WTC11 (cell line): Measurements from ENCODE around the gene ARHGAP4. TPM values are rescaled to one million over a fixed set of nuclear protein-coding genes. Genes with fewer than 3 reads are reported as not detected.
A peak's percentile ranks its signal among the peaks of the same experiment; 100 is the strongest.

Source experiments
- CREM ChIP-seq: sonication (generic); formaldehyde crosslinking; IDR thresholded peaks from 2 replicates; pipeline ENCODE4 v1.8.1; 2022; ENCODE audit warnings: mild to moderate bottlenecking, missing genetic modification reagents, moderate library complexity
- FOXP1 ChIP-seq: sonication (generic); formaldehyde crosslinking; IDR thresholded peaks from 2 replicates; pipeline ENCODE4 v1.8.0; 2022; ENCODE audit warnings: missing genetic modification reagents, mild to moderate bottlenecking, moderate library complexity, borderline replicate concordance
- HMGA2 ChIP-seq: fragments of 250-450 bp; sonication (Bioruptor Pico); IDR thresholded peaks from 2 replicates; pipeline ENCODE4 v1.4.0; 2021; ENCODE audit warnings: mild to moderate bottlenecking, moderate library complexity
- KAT7 ChIP-seq: sonication (generic); formaldehyde crosslinking; IDR thresholded peaks from 2 replicates; pipeline ENCODE4 v1.8.1; 2023; ENCODE audit warnings: missing genetic modification reagents, mild to moderate bottlenecking, borderline replicate concordance
- MYBL2 ChIP-seq: sonication (generic); formaldehyde crosslinking; IDR thresholded peaks from 2 replicates; pipeline ENCODE4 v1.8.1; 2023; ENCODE audit warnings: mild to moderate bottlenecking, moderate library complexity, missing genetic modification reagents
- NFATC4 ChIP-seq: fragments of 250-450 bp; sonication (Bioruptor Pico); IDR thresholded peaks from 2 replicates; pipeline ENCODE4 v1.9.0; 2021; ENCODE audit warnings: mild to moderate bottlenecking
- NFE2L1 ChIP-seq: sonication (generic); formaldehyde crosslinking; IDR thresholded peaks from 2 replicates; pipeline ENCODE4 v1.8.1; 2023; ENCODE audit warnings: missing genetic modification reagents
- RORB ChIP-seq: fragments of 250-450 bp; sonication (Bioruptor Pico); IDR thresholded peaks from 2 replicates; pipeline ENCODE4 v1.9.0; 2021; ENCODE audit warnings: mild to moderate bottlenecking
- STAT6 ChIP-seq: sonication (generic); formaldehyde crosslinking; conservative IDR thresholded peaks from 2 replicates; pipeline ENCODE4 v1.8.1; 2023; ENCODE audit warnings: mild to moderate bottlenecking, low read depth, missing genetic modification reagents, moderate library complexity
- TCF7 ChIP-seq: sonication (generic); formaldehyde crosslinking; IDR thresholded peaks from 2 replicates; pipeline ENCODE4 v1.8.0; 2022; ENCODE audit warnings: mild to moderate bottlenecking, low read depth, missing genetic modification reagents, moderate library complexity
- ZNF423 ChIP-seq: fragments of 250-450 bp; sonication (Bioruptor Pico); IDR thresholded peaks from 2 replicates; pipeline ENCODE4 v2.1.2; 2022; ENCODE audit warnings: mild to moderate bottlenecking, moderate library complexity
- ZNF512 ChIP-seq: sonication (generic); formaldehyde crosslinking; IDR thresholded peaks from 2 replicates; pipeline ENCODE4 v1.8.1; 2022; ENCODE audit warnings: missing genetic modification reagents, borderline replicate concordance
- ZNF671 ChIP-seq: fragments of 250-450 bp; sonication (Bioruptor Pico); IDR thresholded peaks from 2 replicates; pipeline ENCODE4 v1.8.0; 2021; ENCODE audit warnings: mild to moderate bottlenecking
- total RNA-seq: library from RNA; stranded (reverse); gene quantifications from 3 replicates; pipeline ENCODE4 v1.2.3, GENCODE V29; 2021
- TF ChIP-seq, protein P1 (sequence below): sonication (generic); formaldehyde crosslinking; IDR thresholded peaks from 2 replicates; pipeline ENCODE4 v1.8.0; 2023; ENCODE audit warnings: mild to moderate bottlenecking, missing genetic modification reagents
- TF ChIP-seq, protein P2 (sequence below): sonication (generic); formaldehyde crosslinking; IDR thresholded peaks from 2 replicates; pipeline ENCODE4 v1.8.0; 2023; ENCODE audit warnings: missing genetic modification reagents, mild to moderate bottlenecking, borderline replicate concordance

Gene ARHGAP4
- total RNA-seq, 1 experiment from 2014 or later: 52.1 TPM

GRCh38 chrX:153875391-153876111 is 50.5 kb downstream of the ARHGAP4 start (continued):
- TF ChIP-seq TCF7 (CRISPR knock-in tag) (peak; percentile 98), STAT6 (CRISPR knock-in tag) (peak; percentile 93; the same call in 1 of the 2 replicates), CREM (CRISPR knock-in tag) (peak; percentile 96), MYBL2 (CRISPR knock-in tag) (peak; percentile 99), NFE2L1 (CRISPR knock-in tag) (peak; percentile 100), ZNF512 (CRISPR knock-in tag) (peak; percentile 98), ZNF671 (CRISPR knock-in tag) (no peak), KAT7 (CRISPR knock-in tag) (peak; percentile 99), RORB (CRISPR knock-in tag) (no peak), NFATC4 (CRISPR knock-in tag) (no peak), HMGA2 (no peak), ZNF423 (CRISPR knock-in tag) (no peak), FOXP1 (CRISPR knock-in tag) (peak; percentile 100)
- TF ChIP-seq, protein P1, sequence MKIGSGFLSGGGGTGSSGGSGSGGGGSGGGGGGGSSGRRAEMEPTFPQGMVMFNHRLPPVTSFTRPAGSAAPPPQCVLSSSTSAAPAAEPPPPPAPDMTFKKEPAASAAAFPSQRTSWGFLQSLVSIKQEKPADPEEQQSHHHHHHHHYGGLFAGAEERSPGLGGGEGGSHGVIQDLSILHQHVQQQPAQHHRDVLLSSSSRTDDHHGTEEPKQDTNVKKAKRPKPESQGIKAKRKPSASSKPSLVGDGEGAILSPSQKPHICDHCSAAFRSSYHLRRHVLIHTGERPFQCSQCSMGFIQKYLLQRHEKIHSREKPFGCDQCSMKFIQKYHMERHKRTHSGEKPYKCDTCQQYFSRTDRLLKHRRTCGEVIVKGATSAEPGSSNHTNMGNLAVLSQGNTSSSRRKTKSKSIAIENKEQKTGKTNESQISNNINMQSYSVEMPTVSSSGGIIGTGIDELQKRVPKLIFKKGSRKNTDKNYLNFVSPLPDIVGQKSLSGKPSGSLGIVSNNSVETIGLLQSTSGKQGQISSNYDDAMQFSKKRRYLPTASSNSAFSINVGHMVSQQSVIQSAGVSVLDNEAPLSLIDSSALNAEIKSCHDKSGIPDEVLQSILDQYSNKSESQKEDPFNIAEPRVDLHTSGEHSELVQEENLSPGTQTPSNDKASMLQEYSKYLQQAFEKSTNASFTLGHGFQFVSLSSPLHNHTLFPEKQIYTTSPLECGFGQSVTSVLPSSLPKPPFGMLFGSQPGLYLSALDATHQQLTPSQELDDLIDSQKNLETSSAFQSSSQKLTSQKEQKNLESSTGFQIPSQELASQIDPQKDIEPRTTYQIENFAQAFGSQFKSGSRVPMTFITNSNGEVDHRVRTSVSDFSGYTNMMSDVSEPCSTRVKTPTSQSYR: peak; percentile 99
- TF ChIP-seq, protein P2, sequence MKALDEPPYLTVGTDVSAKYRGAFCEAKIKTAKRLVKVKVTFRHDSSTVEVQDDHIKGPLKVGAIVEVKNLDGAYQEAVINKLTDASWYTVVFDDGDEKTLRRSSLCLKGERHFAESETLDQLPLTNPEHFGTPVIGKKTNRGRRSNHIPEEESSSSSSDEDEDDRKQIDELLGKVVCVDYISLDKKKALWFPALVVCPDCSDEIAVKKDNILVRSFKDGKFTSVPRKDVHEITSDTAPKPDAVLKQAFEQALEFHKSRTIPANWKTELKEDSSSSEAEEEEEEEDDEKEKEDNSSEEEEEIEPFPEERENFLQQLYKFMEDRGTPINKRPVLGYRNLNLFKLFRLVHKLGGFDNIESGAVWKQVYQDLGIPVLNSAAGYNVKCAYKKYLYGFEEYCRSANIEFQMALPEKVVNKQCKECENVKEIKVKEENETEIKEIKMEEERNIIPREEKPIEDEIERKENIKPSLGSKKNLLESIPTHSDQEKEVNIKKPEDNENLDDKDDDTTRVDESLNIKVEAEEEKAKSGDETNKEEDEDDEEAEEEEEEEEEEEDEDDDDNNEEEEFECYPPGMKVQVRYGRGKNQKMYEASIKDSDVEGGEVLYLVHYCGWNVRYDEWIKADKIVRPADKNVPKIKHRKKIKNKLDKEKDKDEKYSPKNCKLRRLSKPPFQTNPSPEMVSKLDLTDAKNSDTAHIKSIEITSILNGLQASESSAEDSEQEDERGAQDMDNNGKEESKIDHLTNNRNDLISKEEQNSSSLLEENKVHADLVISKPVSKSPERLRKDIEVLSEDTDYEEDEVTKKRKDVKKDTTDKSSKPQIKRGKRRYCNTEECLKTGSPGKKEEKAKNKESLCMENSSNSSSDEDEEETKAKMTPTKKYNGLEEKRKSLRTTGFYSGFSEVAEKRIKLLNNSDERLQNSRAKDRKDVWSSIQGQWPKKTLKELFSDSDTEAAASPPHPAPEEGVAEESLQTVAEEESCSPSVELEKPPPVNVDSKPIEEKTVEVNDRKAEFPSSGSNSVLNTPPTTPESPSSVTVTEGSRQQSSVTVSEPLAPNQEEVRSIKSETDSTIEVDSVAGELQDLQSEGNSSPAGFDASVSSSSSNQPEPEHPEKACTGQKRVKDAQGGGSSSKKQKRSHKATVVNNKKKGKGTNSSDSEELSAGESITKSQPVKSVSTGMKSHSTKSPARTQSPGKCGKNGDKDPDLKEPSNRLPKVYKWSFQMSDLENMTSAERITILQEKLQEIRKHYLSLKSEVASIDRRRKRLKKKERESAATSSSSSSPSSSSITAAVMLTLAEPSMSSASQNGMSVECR: peak; percentile 100
